Spleen (tissue), 11 donors: Measurements from ENCODE around the gene TMPRSS11D. TPM values are rescaled to one million over a fixed set of nuclear protein-coding genes. Genes with fewer than 3 reads are reported as not detected.

ENCODE experiments used
- DNase-seq: peaks from one replicate; pipeline ENCODE4 v3.0.0-alpha.2; 2020
- H3K27ac ChIP-seq, 8 donors: fragments of 200-600 bp; sonication (generic) in 7 of 8; 1 replicate in 4 of 8; 2 replicates in 4 of 8; pipeline versions ENCODE4 v1.5.0 to v1.8.0; 2016 to 2021; ENCODE audit warnings: inconsistent platforms in 4 of 8, mild to moderate bottlenecking in 4 of 8, moderate library complexity in 1 of 8
- H3K27me3 ChIP-seq, 7 donors: fragments of 200-600 bp; sonication (generic) in 6 of 7; replicated peaks in 1 of 7; 1 replicate in 4 of 7; 2 replicates in 3 of 7; pipeline versions ENCODE4 v1.5.0 to v1.8.0; 2016 to 2021; ENCODE audit warnings: inconsistent platforms in 3 of 7, mild to moderate bottlenecking in 1 of 7
- H3K36me3 ChIP-seq, 6 donors: fragments of 200-600 bp; sonication (generic) in 5 of 6; 1 replicate in 4 of 6; 2 replicates in 2 of 6; pipeline versions ENCODE4 v1.5.0 to v1.8.0; 2016 to 2021; ENCODE audit warnings: inconsistent platforms in 2 of 6
- H3K4me1 ChIP-seq, 6 donors: fragments of 200-600 bp; sonication (generic) in 5 of 6; 1 replicate in 3 of 6; 2 replicates in 3 of 6; pipeline versions ENCODE4 v1.5.0 to v1.8.0; 2016 to 2021; ENCODE audit warnings: inconsistent platforms in 3 of 6
- H3K4me3 ChIP-seq, 8 donors: fragments of 200-600 bp; sonication (generic) in 7 of 8; 1 replicate in 4 of 8; 2 replicates in 4 of 8; pipeline versions ENCODE4 v1.5.0 to v1.8.0; 2016 to 2021; ENCODE audit warnings: inconsistent platforms in 4 of 8, mild to moderate bottlenecking in 4 of 8, moderate library complexity in 2 of 8
- H3K9me3 ChIP-seq, 8 donors: fragments of 200-600 bp; sonication (generic) in 7 of 8; 1 replicate in 4 of 8; 2 replicates in 4 of 8; pipeline versions ENCODE4 v1.5.0 to v1.8.0; 2016 to 2021; ENCODE audit warnings: inconsistent platforms in 4 of 8
- POLR2A ChIP-seq, 3 donors: fragments of 450-650 bp; IDR thresholded peaks; one replicate each; pipeline ENCODE4 v1.5.1; 2017; ENCODE audit warnings: antibody characterized with exemption in 3 of 3, mild to moderate bottlenecking in 1 of 3
- POLR2AphosphoS5 ChIP-seq, 3 donors: sonication (generic); formaldehyde crosslinking; IDR thresholded peaks; one replicate each; pipeline ENCODE4 v1.5.1; 2017; ENCODE audit warnings: antibody characterized with exemption in 3 of 3
- WGBS, 5 donors: extraction: QIAGEN DNeasy Blood & Tissue Kit in 3 of 5; methylation state at CpG; one replicate each; pipeline versions ENCODE4 v1.1.5 to v1.1.7; 2013 to 2018; 5-methylcytosine and 5-hydroxymethylcytosine counted together
- intact Hi-C: fragments of 100-400 bp; cut with DNase I; formaldehyde crosslinking; loops from one replicate; pipeline ENCODE4 v1.15.0; 2023; ENCODE audit warnings: low total_unique reads
- polyA plus RNA-seq, 3 donors: library from polyadenylated mRNA; stranded (reverse); fragments of 200-250 nt; gene quantifications; one replicate each; pipeline ENCODE4 v1.2.1, GENCODE V29; 2013
- total RNA-seq, 7 donors: library from RNA; depleted of rRNA in 3 of 7; stranded (reverse); fragments of >200 nt in 3 of 7; fragmentation: NEBNext Ultra II Directional in 4 of 7; extraction: Animal tissue kit (Norgen Biotek cat#: 25700) in 4 of 7; gene quantifications; one replicate each; pipeline versions ENCODE4 v1.1.0 to v1.2.1, GENCODE V29; 2016 to 2021
- TF ChIP-seq, protein P1 (sequence below), 11 experiments: fragments of 200-600 bp in 7 of 11; fragments of 450-650 bp in 4 of 11; sonication (generic) in 4 of 11; IDR thresholded peaks in 8 of 11; conservative IDR thresholded peaks in 3 of 11; 1 replicate in 7 of 11; 2 replicates in 4 of 11; pipeline versions ENCODE4 v1.4.0 to v1.8.0; 2016 to 2021; ENCODE audit warnings: antibody characterized with exemption in 11 of 11, inconsistent platforms in 4 of 11, mild to moderate bottlenecking in 1 of 11
- donor health status: healthy with polysubstance abuse.
- donor health status: DM: no; HTN: no; CAD: no; lungs with moderate emphysema.
- donor health status: DM: no; HTN: no; CAD: no.
- donor health status: Bipolar disorder and iron deficiency.
- donor health status: healthy.
- donor health status: DM: no; HTN: no; CAD: no.
- donor health status: DM: yes; HTN: yes; CAD: no.

The TMPRSS11D gene
- total and polyA plus RNA-seq, 10 donors = 0.02 to 0.06 TPM; not detected in 8

DNA sequence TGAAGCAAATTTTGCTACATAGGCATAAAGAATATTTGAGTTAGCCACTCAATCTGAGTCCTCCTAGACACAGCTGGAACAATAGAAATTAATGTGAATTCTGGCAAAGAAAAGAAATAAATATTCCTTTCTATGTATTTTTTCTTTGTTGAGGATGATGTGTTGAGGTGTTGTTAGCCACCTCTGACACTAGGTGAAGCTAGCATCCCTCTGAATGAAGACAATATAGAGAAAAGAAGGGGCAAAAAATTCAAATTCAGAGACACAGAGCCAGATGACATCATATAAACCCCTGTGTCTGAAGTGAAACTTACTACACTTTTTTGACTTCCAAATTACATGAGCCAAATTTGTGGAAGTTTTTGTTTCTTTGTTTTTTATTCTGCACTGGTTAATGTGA lies 34.6 kb upstream of the TMPRSS11D start:
- Histone ChIP-seq H3K27me3 (no peaks in the 10 kb centered on the region), H3K4me3 (no peak overlapping the region), H3K4me1 (no peaks in the 10 kb centered on the region), H3K9me3 (no peaks in the 10 kb centered on the region), H3K36me3 (no peaks in the 10 kb centered on the region), H3K27ac (no peak overlapping the region)
- DNase-seq = no peak
- TF ChIP-seq, protein P1, sequence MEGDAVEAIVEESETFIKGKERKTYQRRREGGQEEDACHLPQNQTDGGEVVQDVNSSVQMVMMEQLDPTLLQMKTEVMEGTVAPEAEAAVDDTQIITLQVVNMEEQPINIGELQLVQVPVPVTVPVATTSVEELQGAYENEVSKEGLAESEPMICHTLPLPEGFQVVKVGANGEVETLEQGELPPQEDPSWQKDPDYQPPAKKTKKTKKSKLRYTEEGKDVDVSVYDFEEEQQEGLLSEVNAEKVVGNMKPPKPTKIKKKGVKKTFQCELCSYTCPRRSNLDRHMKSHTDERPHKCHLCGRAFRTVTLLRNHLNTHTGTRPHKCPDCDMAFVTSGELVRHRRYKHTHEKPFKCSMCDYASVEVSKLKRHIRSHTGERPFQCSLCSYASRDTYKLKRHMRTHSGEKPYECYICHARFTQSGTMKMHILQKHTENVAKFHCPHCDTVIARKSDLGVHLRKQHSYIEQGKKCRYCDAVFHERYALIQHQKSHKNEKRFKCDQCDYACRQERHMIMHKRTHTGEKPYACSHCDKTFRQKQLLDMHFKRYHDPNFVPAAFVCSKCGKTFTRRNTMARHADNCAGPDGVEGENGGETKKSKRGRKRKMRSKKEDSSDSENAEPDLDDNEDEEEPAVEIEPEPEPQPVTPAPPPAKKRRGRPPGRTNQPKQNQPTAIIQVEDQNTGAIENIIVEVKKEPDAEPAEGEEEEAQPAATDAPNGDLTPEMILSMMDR (IDR thresholded peaks at IDR 0.05 in 8 of 11, conservative IDR thresholded peaks at IDR 0.05 in 3 of 11) = no peak
- no peak for TF ChIP-seq POLR2A (IDR thresholded peaks at IDR 0.05)
- TF ChIP-seq POLR2AphosphoS5 (IDR thresholded peaks at IDR 0.05) = no peak
- intact Hi-C loops = no loop called here

GRCh38 chr4:67915400-67915966 lies 31.7 kb upstream of the TMPRSS11D start:
- Histone ChIP-seq H3K36me3 (no peaks in the 10 kb centered on the region), H3K4me3 (no peak overlapping the region), H3K27me3 (no peaks in the 10 kb centered on the region), H3K4me1 (no peaks in the 10 kb centered on the region), H3K27ac (no peak overlapping the region), H3K9me3 (no peaks in the 10 kb centered on the region)
- intact Hi-C loops = no loop called here
- no peak for DNase-seq
- WGBS, 5 donors = 63 to 82% (median 72%) methylated on average over 5 of the region's 5 CpGs
- TF ChIP-seq POLR2AphosphoS5 (IDR thresholded peaks at IDR 0.05) = no peak
- TF ChIP-seq POLR2A (IDR thresholded peaks at IDR 0.05) = no peak
- TF ChIP-seq, protein P1 (IDR thresholded peaks at IDR 0.05 in 8 of 11, conservative IDR thresholded peaks at IDR 0.05 in 3 of 11) = no peak

DNA sequence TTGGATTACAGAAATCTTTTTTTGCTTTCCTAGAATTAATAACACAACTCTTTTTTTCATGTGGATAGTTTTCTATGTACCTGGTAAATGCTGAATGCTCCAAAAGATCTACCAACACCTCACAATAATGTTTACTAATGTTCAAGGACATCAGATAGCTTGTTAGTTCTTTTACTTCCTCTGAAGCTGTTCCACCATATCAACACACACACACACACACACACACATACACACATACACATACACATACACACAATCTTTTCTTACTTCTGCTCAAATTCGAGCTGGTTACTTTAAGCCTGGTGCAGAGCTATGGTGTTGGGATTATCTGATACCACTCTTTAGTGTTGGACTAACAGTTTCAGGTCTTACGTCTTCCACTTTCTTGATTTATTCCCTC lies 28.3 kb upstream of the TMPRSS11D start:
- H3K4me3 ChIP-seq = no peak overlapping the region
- TF ChIP-seq POLR2AphosphoS5 (IDR thresholded peaks at IDR 0.05) (no peak), POLR2A (IDR thresholded peaks at IDR 0.05) (no peak)
- TF ChIP-seq, protein P1 (IDR thresholded peaks at IDR 0.05 in 8 of 11, conservative IDR thresholded peaks at IDR 0.05 in 3 of 11) = no peak
- WGBS, 5 donors = 67 to 76% (median 72%) methylated on average over 2 of the region's 2 CpGs
- no peak for DNase-seq
- intact Hi-C loops = no loop called here
- H3K4me1 ChIP-seq = no peaks in the 10 kb centered on the region
- H3K27me3 ChIP-seq = no peaks in the 10 kb centered on the region
- no peaks in the 10 kb centered on the region for H3K9me3 ChIP-seq
- H3K27ac ChIP-seq = no peak overlapping the region
- H3K36me3 ChIP-seq = no peaks in the 10 kb centered on the region

- DNase-seq = no peak
- Histone ChIP-seq H3K4me3 (no peak overlapping the region), H3K4me1 (no peaks in the 10 kb centered on the region), H3K27me3 (no peaks in the 10 kb centered on the region), H3K36me3 (no peaks in the 10 kb centered on the region), H3K27ac (no peak overlapping the region), H3K9me3 (no peaks in the 10 kb centered on the region)
- intact Hi-C loops = no loop called here
- TF ChIP-seq POLR2AphosphoS5 (IDR thresholded peaks at IDR 0.05) (no peak), POLR2A (IDR thresholded peaks at IDR 0.05) (no peak)
- TF ChIP-seq, protein P1 (IDR thresholded peaks at IDR 0.05 in 8 of 11, conservative IDR thresholded peaks at IDR 0.05 in 3 of 11) = no peak
- WGBS, 5 donors = 81 to 91% (median 86%) methylated on average over 3 of the region's 3 CpGs
These were observed 27.8 kb upstream of the TMPRSS11D start for GRCh38 chr4:67911638-67912037.
